HL-60 (cell line): Measurements from ENCODE around the gene RHOH.

Source experiments
- CTCF ChIP-seq: IDR thresholded peaks from one replicate; pipeline ENCODE4 v1.5.1; 2011; ENCODE audit warnings: low read length, control low read depth, inconsistent platforms; ENCODE audit not compliant: insufficient read depth
- GABPA ChIP-seq: IDR thresholded peaks from 2 replicates; pipeline ENCODE4 v1.6.1; 2012; ENCODE audit warnings: low read depth
- REST ChIP-seq: IDR thresholded peaks from 2 replicates; pipeline ENCODE4 v1.6.1; 2012; ENCODE audit warnings: low read depth; ENCODE audit not compliant: insufficient replicate concordance

- TF ChIP-seq GABPA, result no peak
- TF ChIP-seq REST, result no peak
- TF ChIP-seq CTCF, result no peak
These were observed 36.4 kb downstream of the RHOH start for GRCh38 chr4:40233227-40233626.
